Tongue (tissue), 2 donors: ENCODE measurements around the gene LY86. TPM values are rescaled to one million over a fixed set of nuclear protein-coding genes. Genes with fewer than 3 reads are reported as not detected.

Experiments
- DNase-seq: peaks from one replicate; pipeline ENCODE4 v3.0.0-alpha.2; 2015
- total RNA-seq: library from RNA; depleted of rRNA; stranded (reverse); fragments of >200 nt; gene quantifications from one replicate; pipeline ENCODE4 v1.2.3, GENCODE V29; 2014

The LY86 gene
- total RNA-seq, result 0.72 TPM

DNA sequence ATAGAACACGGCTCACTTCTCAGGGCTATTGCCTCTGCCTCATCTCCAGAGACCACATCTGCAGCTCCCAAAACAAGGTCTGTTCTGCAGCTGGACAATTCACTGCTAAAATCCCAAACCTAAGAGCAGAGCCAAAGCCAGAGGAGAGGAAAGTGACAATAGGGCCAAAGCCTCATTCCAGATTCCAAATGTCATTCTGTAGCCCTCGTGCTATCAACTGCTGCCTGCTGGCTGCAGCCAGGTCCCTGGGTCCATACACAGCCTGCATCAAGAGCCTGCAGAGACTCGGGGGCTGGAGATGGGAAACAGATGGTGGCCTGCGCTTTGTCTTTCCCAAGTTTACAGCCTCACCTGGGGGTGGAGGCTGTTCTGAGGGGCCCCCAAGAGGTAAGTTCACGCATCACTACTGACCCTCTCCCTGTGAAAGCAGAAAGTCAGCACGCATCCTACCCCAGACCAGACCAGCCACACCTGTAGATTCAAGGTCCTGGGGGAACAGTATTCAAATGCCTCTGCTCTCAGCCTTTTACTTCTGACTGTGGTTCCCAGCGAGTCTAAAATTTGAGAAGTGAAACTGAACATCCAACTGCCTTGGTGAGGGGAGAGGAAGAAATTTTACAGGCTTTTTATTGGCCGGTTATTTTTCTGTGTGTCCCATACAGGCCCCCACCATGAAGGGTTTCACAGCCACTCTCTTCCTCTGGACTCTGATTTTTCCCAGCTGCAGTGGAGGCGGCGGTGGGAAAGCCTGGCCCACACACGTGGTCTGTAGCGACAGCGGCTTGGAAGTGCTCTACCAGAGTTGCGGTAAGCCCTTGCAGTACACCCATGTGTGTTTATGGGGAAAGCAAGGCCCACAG lies at the start of gene LY86:
LY86 (plus strand) TSS at position 657 of the 860 bp plus-strand sequence; CDS start at position 672, 15 bp downstream.
- peak; percentile 89 for DNase-seq

GRCh38 chr6:6539036-6539435 lies 49.5 kb upstream of the LY86 start:
- DNase-seq, result peak; percentile 53

- DNase-seq, result no peak
Measured at GRCh38 chr6:6542357-6542756, 46.2 kb upstream of the LY86 start.

- peak; percentile 70 for DNase-seq
Measured at GRCh38 chr6:6543181-6543879, 45.2 kb upstream of the LY86 start.

- DNase-seq, result no peak
Measured at GRCh38 chr6:6545616-6546317, 42.8 kb upstream of the LY86 start.

DNA sequence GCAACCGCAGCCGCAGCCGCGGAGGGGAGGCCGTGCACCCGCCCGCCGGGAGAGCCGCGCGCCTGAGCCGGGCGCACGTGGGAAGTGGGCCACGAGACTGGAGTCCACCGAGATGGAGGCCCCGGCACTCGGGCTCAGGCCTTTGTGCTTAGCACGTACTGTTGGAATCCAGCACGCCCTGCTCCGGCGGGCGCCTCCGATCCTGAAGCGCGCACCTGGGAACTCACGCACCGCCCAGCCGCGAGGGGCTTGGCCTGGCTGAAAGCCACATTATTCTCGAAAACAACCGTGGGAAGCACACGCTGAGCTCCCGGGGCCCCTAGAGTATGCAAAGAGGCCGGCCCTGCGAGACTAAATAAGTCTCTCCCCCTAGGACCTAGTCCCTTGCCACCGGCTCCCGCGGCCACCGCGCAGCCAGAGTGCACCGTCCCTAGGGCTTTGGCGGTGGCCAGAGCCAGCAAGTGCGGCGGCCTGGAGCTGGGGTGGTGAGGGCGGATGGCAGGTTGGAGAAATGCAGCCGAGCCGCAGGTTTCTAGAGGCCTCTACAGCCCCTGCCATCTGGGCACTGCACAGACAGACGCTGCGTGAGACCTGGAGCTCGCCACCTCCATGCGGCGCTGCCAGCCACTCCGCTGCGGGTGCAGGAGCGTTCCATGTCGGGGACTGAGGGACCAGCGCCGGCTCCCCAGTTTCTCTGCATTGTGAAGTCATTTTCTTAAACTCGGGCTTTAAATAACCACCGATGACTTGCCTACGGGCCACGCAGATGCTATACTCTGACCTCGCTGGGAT lies 42.0 kb upstream of the LY86 start:
- peak; percentile 68 for DNase-seq

DNA sequence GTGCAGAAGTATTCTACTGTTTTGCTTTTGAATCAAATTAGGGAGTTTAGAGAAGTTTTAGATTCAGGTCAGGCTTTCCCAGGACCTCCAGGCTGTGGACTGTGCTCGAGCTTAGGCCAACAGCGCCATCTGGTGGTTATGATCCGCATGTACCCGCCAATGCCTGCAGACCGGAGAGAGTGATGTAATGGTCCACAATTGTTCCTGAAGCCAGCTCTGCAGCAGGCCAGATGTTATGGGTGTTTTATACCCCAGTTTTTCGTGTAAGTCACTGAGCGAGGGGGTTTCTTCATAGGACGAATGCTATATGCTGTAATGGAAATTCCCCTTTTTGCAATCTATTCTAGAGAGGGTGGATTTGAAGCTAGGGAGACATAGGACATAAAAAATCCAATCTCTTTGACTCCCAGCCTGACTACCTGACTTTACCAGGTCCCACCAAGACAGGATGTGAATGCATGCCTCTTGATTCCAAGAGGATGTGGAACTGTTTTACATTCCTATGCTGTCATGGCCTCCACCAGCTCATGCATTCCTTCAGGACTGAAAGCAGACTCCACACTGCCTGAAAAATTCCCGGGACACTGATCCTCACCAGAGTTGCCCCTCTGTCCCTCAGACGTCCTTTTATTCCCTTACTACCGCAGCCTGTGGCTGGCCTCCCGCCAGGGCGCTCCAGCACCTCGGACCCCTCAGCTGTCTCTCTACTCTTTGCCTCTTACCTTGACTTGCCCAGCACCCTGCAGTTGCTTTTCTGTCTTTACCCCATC lies 41.2 kb upstream of the LY86 start:
- peak; percentile 98 for DNase-seq

- DNase-seq, result no peak
Measured at GRCh38 chr6:6556161-6556737, 32.3 kb upstream of the LY86 start.

GRCh38 chr6:6556738-6557503 lies 31.6 kb upstream of the LY86 start:
- DNase-seq, result peak; percentile 77

- no peak for DNase-seq
Measured at GRCh38 chr6:6557504-6557839, 31.0 kb upstream of the LY86 start.

GRCh38 chr6:6557886-6558285 lies 30.6 kb upstream of the LY86 start:
- DNase-seq, result no peak

DNA sequence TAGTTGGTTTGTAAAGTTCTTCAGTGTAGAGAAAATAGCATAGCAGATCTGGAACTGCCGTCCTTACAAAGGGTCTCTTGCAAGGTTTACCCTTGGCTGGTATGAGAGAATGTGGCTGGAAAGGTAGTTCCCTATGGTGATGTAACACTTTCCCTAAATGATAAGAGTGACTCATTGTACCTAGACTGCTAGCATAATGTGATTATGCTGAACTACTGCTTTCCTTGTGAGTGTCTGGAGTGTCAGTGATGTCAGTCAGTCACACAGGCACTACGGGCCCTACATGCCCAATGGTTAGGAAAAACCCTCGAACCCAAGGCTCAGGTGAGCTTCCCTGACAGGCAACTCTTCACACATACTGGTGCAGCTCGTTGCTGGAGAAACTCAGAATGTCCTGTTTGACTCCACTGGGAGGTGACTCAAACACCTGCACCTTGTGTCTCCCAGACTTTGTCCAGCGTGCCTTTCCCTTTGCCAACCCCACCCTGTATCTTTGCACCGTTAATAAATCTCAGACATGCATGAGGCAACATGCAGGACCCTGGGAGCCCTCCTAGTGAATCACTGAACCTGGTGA lies 28.4 kb upstream of the LY86 start:
- no peak for DNase-seq

- DNase-seq, result peak; percentile 40
Measured at GRCh38 chr6:6560909-6561308, 27.6 kb upstream of the LY86 start.

- no peak for DNase-seq
Measured at GRCh38 chr6:6564154-6564553, 24.4 kb upstream of the LY86 start.

- DNase-seq, result no peak
Measured at GRCh38 chr6:6565069-6565468, 23.5 kb upstream of the LY86 start.

DNA sequence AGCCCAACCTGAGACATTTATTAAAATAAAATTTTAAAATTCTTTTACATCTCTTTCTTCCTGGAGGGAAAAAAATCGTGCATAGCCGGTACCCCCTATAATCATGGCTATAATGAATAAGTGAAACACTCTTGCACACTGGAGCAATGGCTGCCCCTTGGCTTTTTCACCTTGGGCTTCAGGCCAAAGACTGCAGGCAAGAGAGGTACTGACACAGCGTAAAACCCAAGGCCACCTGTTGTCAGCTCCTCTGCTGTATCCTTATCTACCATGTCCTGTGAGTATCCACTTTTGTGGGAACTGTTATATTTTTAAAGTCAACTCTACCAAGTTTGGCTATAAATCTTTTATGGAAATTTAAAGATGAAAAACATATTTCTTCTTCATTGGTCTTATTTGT lies 23.0 kb upstream of the LY86 start:
- no peak for DNase-seq

DNA sequence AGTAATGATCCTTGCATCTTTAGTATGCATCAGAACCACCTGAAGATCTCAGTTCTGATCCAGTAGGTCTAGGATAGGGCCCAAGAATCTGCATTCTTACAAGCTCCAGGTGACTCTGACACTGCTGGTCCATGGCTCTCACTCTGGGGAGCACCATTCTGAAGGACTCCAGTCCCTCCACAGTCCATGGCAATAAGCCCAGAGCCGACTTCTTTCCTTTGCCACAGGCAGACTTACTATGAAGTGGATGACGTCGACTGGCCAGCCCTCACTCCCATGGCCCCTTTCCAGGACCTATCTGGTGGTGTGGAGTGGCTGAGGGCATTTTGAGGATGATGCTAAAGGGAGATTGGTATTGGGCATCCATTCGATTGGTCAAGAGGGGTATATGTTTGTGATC lies 21.8 kb upstream of the LY86 start:
- DNase-seq, result no peak

DNA sequence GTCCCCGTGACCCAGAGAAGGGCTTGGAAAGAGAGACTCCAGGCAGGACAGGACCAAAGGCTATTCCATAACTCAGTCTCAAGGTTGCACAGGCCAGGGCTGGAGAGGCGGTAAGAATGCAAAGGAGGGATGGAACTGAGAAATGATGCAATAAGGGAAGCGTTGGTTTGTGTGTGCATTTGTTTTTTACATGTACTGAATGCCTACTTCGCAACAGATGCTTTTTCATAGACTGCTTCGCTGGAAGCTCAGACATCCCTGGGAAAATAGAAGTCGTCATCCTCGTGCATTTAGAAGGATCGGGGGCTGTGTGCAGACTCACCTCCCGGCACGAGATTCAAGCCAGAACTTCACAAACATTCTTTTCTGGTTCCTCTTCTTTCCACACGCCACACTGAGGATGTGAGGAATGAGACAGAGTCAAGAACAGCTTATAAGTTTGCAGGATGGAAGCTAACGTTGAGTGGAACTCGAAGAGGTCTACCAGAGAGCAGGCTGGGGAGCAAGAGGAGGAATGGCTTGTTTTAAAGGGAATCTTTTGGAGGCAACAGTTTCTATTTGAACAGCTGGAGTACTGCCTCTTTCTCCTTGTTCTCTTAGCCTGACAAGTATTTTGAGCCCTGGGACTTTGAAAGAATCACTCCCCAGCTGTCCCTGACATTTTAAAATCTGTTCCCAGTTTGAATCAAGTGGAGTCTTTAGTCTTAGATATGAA lies 19.3 kb upstream of the LY86 start:
- peak; percentile 73 for DNase-seq

- DNase-seq, result no peak
Measured at GRCh38 chr6:6569811-6570164, 18.7 kb upstream of the LY86 start.
